Mucosa of gallbladder (tissue), 1 donor: ENCODE results near the gene SMG6. TPM values are rescaled to one million over a fixed set of nuclear protein-coding genes. Genes with fewer than 3 reads are reported as not detected.
"Not testable (repeated sequence)": the region's sequence is repeated elsewhere in the genome, so short reads cannot be mapped to it uniquely, and the experiment has no call there.

Experiments used
- DNase-seq: peaks from one replicate; pipeline ENCODE4 v3.0.0-alpha.2; 2020; ENCODE audit warnings: low spot score
- total RNA-seq: library from RNA; stranded (reverse); gene quantifications from one replicate; pipeline ENCODE4 v1.2.1, GENCODE V29; 2021
- donor health status: DM: no; HTN: no; CAD: no.

The SMG6 gene
- 36.9 TPM for total RNA-seq

- peak; percentile 91 for DNase-seq
These were observed at the start of gene SMG6, which contains the start of gene SRR for GRCh38 chr17:2303204-2304188. TSS of gene SMG6 (minus strand) at chr17:2303785. CDS start at chr17:2303720, 65 bp downstream. TSS of gene SRR (plus strand) at chr17:2303950. CDS start at chr17:2315561, 11,611 bp downstream.

DNA sequence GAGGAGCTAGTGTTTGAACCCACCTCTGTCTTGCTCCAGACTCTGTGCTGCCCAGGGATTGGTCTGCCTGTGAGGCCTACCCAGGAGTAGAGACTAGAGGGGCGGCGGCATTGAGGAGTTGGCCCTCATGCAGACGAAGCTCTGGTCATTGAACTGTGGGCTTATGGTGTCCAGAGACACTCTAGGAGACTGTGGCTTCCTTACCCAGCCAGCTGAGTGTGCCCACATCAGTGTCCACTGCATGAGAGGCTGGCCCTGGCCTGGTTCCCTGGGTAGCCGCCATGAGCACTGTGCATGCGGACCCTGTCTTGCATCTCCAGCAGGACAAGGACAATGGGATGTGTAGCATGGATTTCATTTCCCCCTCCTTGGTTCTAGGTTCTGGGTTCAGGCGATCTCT is 47.7 kb upstream of the SMG6 start:
- no peak for DNase-seq

GRCh38 chr17:2347805-2348685 is 44.5 kb upstream of the SMG6 start:
- DNase-seq: peak; percentile 67

- no peak for DNase-seq
These were observed 42.9 kb upstream of the SMG6 start for GRCh38 chr17:2346475-2346874.

DNA sequence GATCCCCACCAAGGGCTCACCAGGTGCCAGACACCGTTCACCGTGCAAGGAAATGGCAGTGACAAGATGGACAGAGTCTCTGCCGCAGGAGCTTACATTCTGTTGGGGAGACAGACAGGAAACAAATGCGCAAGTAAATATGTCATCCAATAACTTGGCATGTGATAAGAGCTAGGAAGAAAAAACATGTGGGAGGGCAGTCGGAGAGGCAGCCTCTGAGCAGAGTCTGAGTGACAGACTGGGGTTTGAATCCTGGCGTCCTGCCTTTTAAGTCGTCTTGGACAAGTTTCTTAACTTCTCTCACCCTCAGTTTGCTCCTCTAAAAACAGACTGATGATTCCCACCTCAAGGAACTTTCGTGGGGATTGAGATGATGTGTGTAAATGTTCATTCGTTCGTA is 40.9 kb upstream of the SMG6 start:
- no peak for DNase-seq

- DNase-seq: no peak
These were observed 39.8 kb upstream of the SMG6 start for GRCh38 chr17:2343421-2343820.

GRCh38 chr17:2338315-2338657 is 34.7 kb upstream of the SMG6 start:
- DNase-seq: no peak

DNA sequence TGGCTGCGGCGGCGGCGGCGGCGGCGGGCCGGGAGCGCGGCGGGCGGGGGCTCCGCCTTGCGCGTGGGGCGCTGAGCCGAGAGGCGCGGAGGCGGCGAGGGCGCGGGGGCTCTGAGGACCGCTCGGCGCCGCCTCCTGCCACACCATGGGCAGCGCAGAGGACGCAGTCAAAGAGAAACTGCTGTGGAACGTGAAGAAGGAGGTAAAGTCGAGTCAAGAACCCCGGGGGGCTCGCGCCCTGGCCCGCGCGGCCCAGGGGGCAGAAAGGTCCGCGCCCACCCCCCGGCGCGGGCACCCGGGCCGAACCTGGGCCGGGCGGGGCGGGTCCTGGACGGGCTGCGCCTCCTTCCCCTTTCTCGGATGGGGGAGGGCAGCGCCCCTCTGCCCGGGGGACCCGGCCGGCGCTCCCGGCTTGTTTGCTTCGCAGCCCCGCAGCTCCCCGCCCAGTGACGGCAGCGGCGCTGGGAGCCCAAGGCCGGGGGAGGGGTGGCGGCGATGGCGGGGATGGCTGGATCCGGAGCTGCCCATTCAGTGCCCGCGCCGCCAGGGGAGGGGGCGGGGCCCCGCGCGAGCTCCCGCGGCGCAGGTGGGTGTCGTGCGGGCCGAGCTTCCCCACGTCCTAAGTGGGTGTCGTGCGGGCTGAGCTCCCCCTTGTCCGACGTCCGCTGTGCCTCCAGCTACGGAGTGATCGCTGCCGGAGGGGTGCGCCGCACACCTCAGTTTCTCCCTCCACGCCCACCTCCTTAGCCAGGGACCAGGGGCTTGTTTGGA is 34.1 kb upstream of the SMG6 start:
- DNase-seq: peak; percentile 45

DNA sequence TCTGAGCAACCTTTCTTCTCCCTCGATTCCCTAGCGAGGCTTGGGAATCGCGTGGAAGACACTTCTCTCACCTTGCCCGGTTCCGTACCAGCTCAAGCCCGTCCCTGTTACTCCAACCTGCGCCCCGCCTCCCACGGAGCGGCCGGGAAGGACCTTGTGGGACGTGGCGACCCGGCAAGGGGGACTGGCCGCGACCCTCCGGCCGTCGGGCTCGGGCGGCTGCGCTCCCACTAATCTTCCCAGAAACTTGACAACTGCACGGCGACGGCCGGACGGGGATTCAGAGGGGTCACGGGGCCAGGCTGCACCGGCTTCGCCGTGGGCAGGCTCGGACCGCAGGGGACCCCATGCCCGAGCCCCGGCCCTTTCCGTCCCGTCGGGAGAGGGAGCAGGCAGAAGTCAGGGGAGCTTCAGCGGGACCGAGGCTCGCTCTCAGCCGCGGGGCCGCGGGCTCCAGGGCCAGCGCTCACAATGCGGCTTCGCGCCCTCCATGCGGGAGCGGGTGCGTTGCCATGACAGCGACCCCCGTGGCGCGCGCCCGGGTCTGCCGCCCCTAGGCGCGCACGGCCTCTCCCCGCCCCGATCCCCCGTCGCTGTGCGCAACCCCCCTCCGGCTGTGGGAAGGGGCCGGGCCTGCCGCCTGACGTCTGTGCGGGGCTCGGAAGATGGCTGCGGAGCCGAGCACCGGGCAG is 33.4 kb upstream of the SMG6 start, which contains the start of gene SGSM2:
Gene SGSM2, plus strand, starts transcription at position 650 of the 692 bp plus-strand sequence. CDS start 188 bp downstream, outside the sequence.
- no peak for DNase-seq

- DNase-seq: peak; percentile 91
These were observed 32.7 kb upstream of the SMG6 start, which contains the start of gene TSR1 for GRCh38 chr17:2336215-2336851. TSS of gene TSR1 (minus strand) at chr17:2336457. CDS start at chr17:2336427, 30 bp downstream.

DNA sequence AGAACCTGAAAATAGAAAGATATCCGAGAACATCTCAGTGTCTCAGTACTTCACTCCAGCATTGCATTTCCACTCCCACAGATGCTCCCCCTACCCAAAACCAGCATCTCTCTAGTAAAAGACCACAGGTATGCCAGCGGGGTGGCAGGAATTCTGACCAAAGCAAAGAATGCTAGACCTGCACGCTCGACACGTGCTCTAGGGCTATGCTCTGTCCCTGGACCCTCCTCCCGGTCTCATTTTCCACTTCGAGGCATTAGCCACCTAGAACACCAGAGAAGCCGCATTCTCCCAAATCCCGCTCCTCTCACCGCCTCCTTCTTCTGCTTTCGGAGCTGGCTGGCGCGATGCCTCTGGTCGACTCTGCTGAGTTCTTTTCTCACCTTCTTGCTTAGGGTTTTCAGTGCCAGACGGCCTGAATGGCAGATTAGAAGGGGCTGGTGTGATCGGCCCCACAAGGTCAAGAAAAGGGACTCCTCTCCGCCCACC is 32.2 kb upstream of the SMG6 start:
- no peak for DNase-seq

GRCh38 chr17:2331303-2331702 is 27.7 kb upstream of the SMG6 start:
- DNase-seq: no peak

DNA sequence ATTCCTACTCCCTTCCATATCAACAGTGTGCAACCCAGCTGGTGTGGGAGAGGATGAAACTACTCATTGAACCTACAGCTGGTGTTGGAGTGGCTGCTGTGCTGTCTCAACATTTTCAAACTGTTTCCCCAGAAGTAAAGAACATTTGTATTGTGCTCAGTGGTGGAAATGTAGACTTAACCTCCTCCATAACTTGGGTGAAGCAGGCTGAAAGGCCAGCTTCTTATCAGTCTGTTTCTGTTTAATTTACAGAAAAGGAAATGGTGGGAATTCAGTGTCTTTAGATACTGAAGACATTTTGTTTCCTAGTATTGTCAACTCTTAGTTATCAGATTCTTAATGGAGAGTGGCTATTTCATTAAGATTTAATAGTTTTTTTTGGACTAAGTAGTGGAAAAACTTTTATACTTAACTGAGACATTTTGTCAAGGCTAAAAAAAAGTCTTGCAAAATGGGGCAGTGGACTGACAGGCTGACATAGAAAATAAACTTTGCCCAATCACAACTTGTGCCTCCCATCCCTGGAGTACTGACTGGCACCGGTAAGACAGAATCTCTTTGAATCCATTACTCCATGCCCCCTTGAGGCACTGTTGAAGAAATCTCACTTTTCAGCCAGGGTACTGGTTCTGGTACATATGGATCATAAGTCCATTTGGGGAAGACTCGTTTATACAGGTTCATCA is 20.2 kb upstream of the SMG6 start:
- no peak for DNase-seq

DNA sequence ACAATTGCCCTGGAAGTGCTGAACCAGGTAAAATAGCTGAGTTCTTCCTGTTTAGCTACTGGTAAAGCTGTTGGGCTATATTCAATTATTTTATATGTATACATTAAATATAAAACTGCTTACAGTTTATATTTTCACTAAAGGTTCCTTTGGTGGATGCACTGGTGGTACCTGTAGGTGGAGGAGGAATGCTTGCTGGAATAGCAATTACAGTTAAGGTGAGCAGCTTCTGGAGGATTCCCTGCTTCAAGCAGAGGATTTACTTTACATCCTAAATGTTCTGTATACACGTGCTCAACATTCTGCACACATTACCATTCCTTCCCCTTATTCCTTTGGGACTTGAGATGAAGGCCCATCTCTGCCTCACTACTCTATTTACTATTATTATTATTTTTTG is 17.8 kb upstream of the SMG6 start:
- no peak for DNase-seq

GRCh38 chr17:2319051-2319450 is 15.5 kb upstream of the SMG6 start:
- no peak for DNase-seq

- no peak for DNase-seq
These were observed 14.2 kb upstream of the SMG6 start for GRCh38 chr17:2317796-2318195.

DNA sequence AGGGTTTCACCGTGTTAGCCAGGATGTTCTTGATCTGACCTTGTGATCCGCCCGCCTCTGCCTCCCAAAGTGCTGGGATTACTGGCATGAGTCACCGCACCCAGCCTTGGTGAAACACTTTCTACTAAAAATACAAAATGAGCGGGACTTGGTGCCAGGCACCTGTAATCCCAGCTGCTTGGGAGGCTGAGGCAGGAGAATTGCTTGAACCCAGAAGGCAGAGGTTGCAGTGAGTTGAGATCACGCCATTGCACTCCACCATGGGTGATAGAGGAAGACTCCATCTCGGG is 13.3 kb upstream of the SMG6 start:
- DNase-seq: not testable (repeated sequence)

GRCh38 chr17:2312736-2313135 is 9.2 kb upstream of the SMG6 start:
- DNase-seq: no peak

DNA sequence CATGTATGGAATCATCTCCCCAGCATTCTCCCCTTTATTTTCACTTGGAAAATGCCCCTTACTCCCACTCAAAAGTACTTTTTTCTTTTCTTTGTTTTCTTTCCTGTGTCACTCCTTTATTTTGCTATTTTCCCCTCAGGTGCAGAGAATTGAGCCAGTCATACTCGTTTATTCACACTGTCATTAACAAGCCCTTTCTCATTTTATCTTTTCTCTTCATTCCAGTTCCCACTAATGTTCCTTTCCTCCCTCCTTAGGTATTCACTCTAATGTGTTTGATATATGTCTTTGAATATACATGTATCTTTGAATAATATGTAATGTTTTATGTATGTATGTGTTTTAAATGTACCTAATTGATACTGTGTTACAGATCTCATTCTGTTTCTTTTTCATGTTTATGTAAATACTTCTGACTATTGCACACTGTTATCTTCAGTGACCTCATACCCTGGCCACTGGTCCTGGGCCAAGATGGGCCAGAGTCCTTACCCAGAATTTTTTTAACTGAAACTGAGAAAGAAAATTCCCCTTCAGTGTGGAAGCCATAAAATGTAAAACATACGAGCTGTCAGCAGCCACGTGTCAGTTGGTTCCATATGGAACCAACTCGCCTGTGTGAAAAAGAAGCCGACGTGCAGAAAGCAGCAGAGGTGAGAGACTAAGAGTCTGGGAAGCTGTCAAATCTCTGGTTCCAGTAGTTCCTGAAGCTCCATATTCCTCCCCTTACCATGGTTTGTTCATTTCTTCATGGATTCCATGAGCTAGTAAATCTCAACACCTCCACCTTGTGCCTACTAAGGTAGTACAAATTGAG is 6.0 kb upstream of the SMG6 start:
- DNase-seq: no peak
